CD14-positive monocyte (primary cell): Measurements from ENCODE around the gene EEPD1. TPM values are rescaled to one million over a fixed set of nuclear protein-coding genes. Genes with fewer than 3 reads are reported as not detected.
A peak's percentile ranks its signal among the peaks of the same experiment; 100 is the strongest.

Experiments
- DNase-seq, 3 donors: peaks; one replicate each; pipeline ENCODE4 v3.0.0-alpha.2; 2011 to 2022
- H2AFZ ChIP-seq: 2 replicates; pipeline ENCODE4 v1.6.0; 2012; ENCODE audit warnings: mild to moderate bottlenecking, low read depth, low read length, inconsistent platforms; ENCODE audit not compliant: insufficient read depth, poor library complexity, severe bottlenecking
- H3K27ac ChIP-seq, 2 donors: 1 replicate in 1 of 2; 2 replicates in 1 of 2; pipeline ENCODE4 v1.5.1; 2012 to 2013; ENCODE audit warnings: low read length in 2 of 2, control low read depth in 1 of 2, inconsistent platforms in 1 of 2, low read depth in 1 of 2, mild to moderate bottlenecking in 1 of 2
- H3K27me3 ChIP-seq, 2 donors: one replicate each; pipeline versions ENCODE4 v1.6.0 to v1.6.1; 2011 to 2013; ENCODE audit warnings: low read length in 2 of 2; ENCODE audit not compliant: control insufficient read depth in 2 of 2, insufficient read depth in 2 of 2
- H3K36me3 ChIP-seq, 2 donors: replicated peaks in 1 of 2; 1 replicate in 1 of 2; 2 replicates in 1 of 2; pipeline versions ENCODE4 v1.5.1 to v1.6.1; 2012 to 2013; ENCODE audit warnings: low read length in 2 of 2, control low read depth in 1 of 2, inconsistent platforms in 1 of 2, mild to moderate bottlenecking in 1 of 2; ENCODE audit not compliant: insufficient read depth in 2 of 2, control insufficient read depth in 1 of 2
- H3K4me1 ChIP-seq, 2 donors: 1 replicate in 1 of 2; 2 replicates in 1 of 2; pipeline versions ENCODE4 v1.5.1 to v1.6.1; 2012 to 2013; ENCODE audit warnings: low read length in 2 of 2, control low read depth in 1 of 2, inconsistent platforms in 1 of 2, mild to moderate bottlenecking in 1 of 2, moderate library complexity in 1 of 2; ENCODE audit not compliant: insufficient read depth in 2 of 2, control insufficient read depth in 1 of 2
- H3K4me2 ChIP-seq: replicated peaks from 2 replicates; pipeline ENCODE3; 2012; ENCODE audit warnings: low read length, moderate library complexity, mild to moderate bottlenecking; ENCODE audit not compliant: poor library complexity, severe bottlenecking; ENCODE audit errors: extremely low read depth
- H3K4me3 ChIP-seq, 3 experiments: fragments of 200-600 bp in 1 of 3; sonication (generic) in 1 of 3; replicated peaks in 1 of 3; 1 replicate in 2 of 3; 2 replicates in 1 of 3; pipeline ENCODE4 v1.5.1; 2011 to 2013; ENCODE audit warnings: low read length in 3 of 3, mild to moderate bottlenecking in 3 of 3, control low read depth in 2 of 3, low read depth in 2 of 3, inconsistent platforms in 1 of 3, moderate library complexity in 1 of 3
- H3K79me2 ChIP-seq: 2 replicates; pipeline ENCODE4 v1.6.0; 2012; ENCODE audit warnings: mild to moderate bottlenecking, control low read depth, inconsistent platforms, low read length, moderate library complexity; ENCODE audit not compliant: insufficient read depth
- H3K9ac ChIP-seq: 2 replicates; pipeline ENCODE4 v1.6.0; 2017; ENCODE audit warnings: low read length, mild to moderate bottlenecking; ENCODE audit not compliant: insufficient read depth, poor library complexity, severe bottlenecking
- H3K9me3 ChIP-seq, 2 donors: replicated peaks in 1 of 2; 1 replicate in 1 of 2; 2 replicates in 1 of 2; pipeline versions ENCODE4 v1.5.1 to v1.6.1; 2012 to 2013; ENCODE audit warnings: low read length in 2 of 2, control low read depth in 1 of 2; ENCODE audit not compliant: control insufficient read depth in 1 of 2, insufficient read depth in 1 of 2
- H4K20me1 ChIP-seq: 2 replicates; pipeline ENCODE4 v1.6.0; 2012; ENCODE audit warnings: mild to moderate bottlenecking, low read length, control low read depth, moderate library complexity; ENCODE audit not compliant: insufficient read depth
- H3K27ac Mint-ChIP-seq, 7 donors: one replicate each; pipeline ENCODE4 v1.8.0; 2020; ENCODE audit warnings: mild to moderate bottlenecking in 7 of 7, mixed read lengths in 7 of 7, moderate library complexity in 6 of 7, inconsistent platforms in 2 of 7
- H3K27me3 Mint-ChIP-seq, 3 donors: one replicate each; pipeline ENCODE4 v1.8.0; 2021 to 2022; ENCODE audit warnings: low read depth in 3 of 3, mild to moderate bottlenecking in 3 of 3, mixed read lengths in 3 of 3, moderate library complexity in 3 of 3, inconsistent platforms in 1 of 3
- H3K36me3 Mint-ChIP-seq, 2 donors: one replicate each; pipeline ENCODE4 v1.8.0; 2020; ENCODE audit warnings: mixed read lengths in 2 of 2, inconsistent platforms in 1 of 2, mild to moderate bottlenecking in 1 of 2
- H3K4me1 Mint-ChIP-seq: one replicate; pipeline ENCODE4 v1.8.0; 2020; ENCODE audit warnings: mild to moderate bottlenecking, mixed read lengths
- H3K4me3 Mint-ChIP-seq, 2 donors: one replicate each; pipeline ENCODE4 v1.8.0; 2020; ENCODE audit warnings: mild to moderate bottlenecking in 2 of 2, mixed read lengths in 2 of 2, moderate library complexity in 1 of 2
- H3K9me3 Mint-ChIP-seq, 7 donors: one replicate each; pipeline ENCODE4 v1.8.0; 2020 to 2022; ENCODE audit warnings: mixed read lengths in 7 of 7, mild to moderate bottlenecking in 6 of 7, moderate library complexity in 6 of 7, inconsistent platforms in 2 of 7
- WGBS: methylation state at CpG from one replicate; pipeline ENCODE4 v1.1.5; 2013; ENCODE audit warnings: missing lambda C conversion rate; ENCODE audit not compliant: insufficient coverage; 5-methylcytosine and 5-hydroxymethylcytosine counted together
- intact Hi-C, 2 donors: fragments of 100-400 bp; cut with micrococcal nuclease; formaldehyde crosslinking; loops; one replicate each; pipeline versions ENCODE4 v1.15.0 to v1.15.1; 2023
- polyA plus RNA-seq, 3 donors: library from polyadenylated mRNA; depleted of rRNA in 1 of 3; unstranded in 2 of 3; stranded (reverse) in 1 of 3; fragments of 300-500 nt in 2 of 3; fragments of >200 nt in 1 of 3; fragmentation: Illumina TruSeq in 2 of 3; gene quantifications; 1 replicate in 2 of 3; 2 replicates in 1 of 3; pipeline ENCODE4 v1.2.3, GENCODE V29; 2012 to 2021
- TF ChIP-seq, protein P1 (sequence below): fragments of 200-600 bp; IDR thresholded peaks from one replicate; pipeline ENCODE4 v1.8.0; 2022; ENCODE audit warnings: antibody characterized with exemption, mild to moderate bottlenecking

EEPD1 gene
- polyA plus RNA-seq, 3 donors: 8.6 to 14.4 (median 12.6) TPM

DNA sequence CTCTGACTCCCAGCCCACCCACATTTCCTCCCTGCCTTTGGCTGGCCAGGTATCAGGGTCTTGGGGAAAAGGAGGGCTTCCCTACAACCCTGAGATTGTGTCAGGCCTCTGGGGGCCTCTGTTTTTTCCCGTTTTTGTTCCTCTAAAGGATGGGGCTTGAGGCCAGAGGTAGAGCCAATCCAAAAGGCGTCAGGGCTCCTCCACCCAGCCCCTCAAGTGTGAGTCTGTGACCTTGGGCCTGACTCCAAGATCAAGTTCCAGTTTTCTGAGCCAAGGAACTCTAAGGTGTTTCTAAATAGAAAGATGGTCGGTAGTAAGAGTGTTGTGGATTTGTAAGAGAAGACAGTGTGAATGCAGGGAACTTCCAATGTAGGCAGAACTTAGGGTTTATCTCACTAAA lies 6.6 kb downstream of the EEPD1 start:
- intact Hi-C loops: loop anchor here (5.0 to 10.0 kb wide), 6 partner anchors 33 to 175 kb away; no protein-coding TSS in a partner anchor
- peaks cover 62% of the 10 kb centered on the region for H4K20me1 ChIP-seq
- H3K27ac ChIP-seq: no peak overlapping the region
- 83% methylated on average over 2 of the region's 3 CpGs for WGBS
- no peak overlapping the region for H3K9ac ChIP-seq
- Mint-ChIP-seq H3K4me3 (no peak overlapping the region), H3K9me3 (no peaks in the 10 kb centered on the region), H3K27me3 (peaks cover 0 to 6% (median 0%) of the 10 kb centered on the region in 3 donors), H3K36me3 (peaks cover 53 to 68% of the 10 kb centered on the region in 2 donors), H3K27ac (peak overlapping the region in 1 of 7 donors; percentile 35), H3K4me1 (peaks cover 71% of the 10 kb centered on the region)
- H3K79me2 ChIP-seq: peaks cover 21% of the 10 kb centered on the region
- H3K4me1 ChIP-seq: peaks cover 39 to 41% of the 10 kb centered on the region in 2 donors
- no peaks in the 10 kb centered on the region for H3K27me3 ChIP-seq
- no peak for DNase-seq
- H2AFZ ChIP-seq: no peak overlapping the region
- TF ChIP-seq, protein P1, sequence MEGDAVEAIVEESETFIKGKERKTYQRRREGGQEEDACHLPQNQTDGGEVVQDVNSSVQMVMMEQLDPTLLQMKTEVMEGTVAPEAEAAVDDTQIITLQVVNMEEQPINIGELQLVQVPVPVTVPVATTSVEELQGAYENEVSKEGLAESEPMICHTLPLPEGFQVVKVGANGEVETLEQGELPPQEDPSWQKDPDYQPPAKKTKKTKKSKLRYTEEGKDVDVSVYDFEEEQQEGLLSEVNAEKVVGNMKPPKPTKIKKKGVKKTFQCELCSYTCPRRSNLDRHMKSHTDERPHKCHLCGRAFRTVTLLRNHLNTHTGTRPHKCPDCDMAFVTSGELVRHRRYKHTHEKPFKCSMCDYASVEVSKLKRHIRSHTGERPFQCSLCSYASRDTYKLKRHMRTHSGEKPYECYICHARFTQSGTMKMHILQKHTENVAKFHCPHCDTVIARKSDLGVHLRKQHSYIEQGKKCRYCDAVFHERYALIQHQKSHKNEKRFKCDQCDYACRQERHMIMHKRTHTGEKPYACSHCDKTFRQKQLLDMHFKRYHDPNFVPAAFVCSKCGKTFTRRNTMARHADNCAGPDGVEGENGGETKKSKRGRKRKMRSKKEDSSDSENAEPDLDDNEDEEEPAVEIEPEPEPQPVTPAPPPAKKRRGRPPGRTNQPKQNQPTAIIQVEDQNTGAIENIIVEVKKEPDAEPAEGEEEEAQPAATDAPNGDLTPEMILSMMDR: no peak
- H3K36me3 ChIP-seq: peaks cover 0 to 12% of the 10 kb centered on the region in 2 donors
- no peaks in the 10 kb centered on the region for H3K9me3 ChIP-seq
- H3K4me3 ChIP-seq: no peak overlapping the region
- H3K4me2 ChIP-seq: no peak overlapping the region

DNA sequence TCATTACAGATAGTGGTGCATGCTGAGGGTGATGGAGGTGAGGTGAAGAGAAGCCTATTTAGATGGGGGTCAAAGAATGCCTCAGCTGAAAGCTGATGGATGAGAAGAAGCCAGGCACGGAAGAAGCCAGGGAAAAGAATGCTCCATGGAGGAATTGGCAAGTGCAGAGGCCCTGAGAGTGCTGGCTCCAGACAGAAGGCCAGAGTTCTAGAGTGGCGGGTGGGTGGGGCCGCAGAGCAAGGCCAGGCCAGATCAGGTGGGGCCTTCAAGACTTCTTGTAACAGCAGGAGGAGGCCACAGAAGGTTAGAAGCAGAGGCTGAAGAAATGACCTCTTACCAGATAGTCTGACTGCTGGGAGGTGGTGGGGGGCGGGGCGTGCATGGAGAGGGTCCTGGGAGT lies 7.3 kb downstream of the EEPD1 start:
- no peaks in the 10 kb centered on the region for H3K9me3 Mint-ChIP-seq
- no peak overlapping the region for H3K4me3 Mint-ChIP-seq
- Histone ChIP-seq H3K4me1 (peaks cover 38 to 40% of the 10 kb centered on the region in 2 donors), H3K27me3 (no peaks in the 10 kb centered on the region), H3K9ac (no peak overlapping the region), H4K20me1 (peaks cover 56% of the 10 kb centered on the region), H3K4me2 (no peak overlapping the region), H3K36me3 (peaks cover 0 to 12% of the 10 kb centered on the region in 2 donors), H3K4me3 (no peak overlapping the region), H3K9me3 (no peaks in the 10 kb centered on the region), H2AFZ (no peak overlapping the region), H3K27ac (no peak overlapping the region), H3K79me2 (peaks cover 16% of the 10 kb centered on the region)
- peak overlapping the region in 2 of 7 donors; percentile 47 to 58 for H3K27ac Mint-ChIP-seq
- WGBS: 91% methylated on average over 4 of the region's 5 CpGs
- peaks cover 0 to 6% (median 0%) of the 10 kb centered on the region in 3 donors for H3K27me3 Mint-ChIP-seq
- no peak for DNase-seq
- TF ChIP-seq, protein P1: no peak
- intact Hi-C loops: no loop called here
- peaks cover 46 to 61% of the 10 kb centered on the region in 2 donors for H3K36me3 Mint-ChIP-seq
- peaks cover 69% of the 10 kb centered on the region for H3K4me1 Mint-ChIP-seq
